Neural crest cell (in vitro differentiated cells): Measurements from ENCODE around the gene SETBP1. TPM values are rescaled to one million over a fixed set of nuclear protein-coding genes. Genes with fewer than 3 reads are reported as not detected.
A peak's percentile ranks its signal among the peaks of the same experiment; 100 is the strongest.
"Not testable (repeated sequence)": the region's sequence is repeated elsewhere in the genome, so short reads cannot be mapped to it uniquely, and the experiment has no call there.

Experiments used
- DNase-seq: peaks from one replicate; pipeline ENCODE4 v3.0.0; 2021; ENCODE audit warnings: low read depth, mixed read lengths, low spot score
- H3K27ac Mint-ChIP-seq: one replicate; pipeline ENCODE4 v1.8.0; 2021; ENCODE audit warnings: mild to moderate bottlenecking, mixed read lengths; ENCODE audit not compliant: unreplicated experiment
- H3K27me3 Mint-ChIP-seq: 2 replicates; pipeline ENCODE4 v1.8.0; 2021; ENCODE audit warnings: low read depth, mild to moderate bottlenecking, mixed read lengths
- H3K36me3 Mint-ChIP-seq: 2 replicates; pipeline ENCODE4 v1.8.0; 2021; ENCODE audit warnings: low read depth, mild to moderate bottlenecking, mixed read lengths
- H3K4me1 Mint-ChIP-seq: 2 replicates; pipeline ENCODE4 v1.8.0; 2021; ENCODE audit warnings: mixed read lengths
- H3K4me3 Mint-ChIP-seq: one replicate; pipeline ENCODE4 v1.8.0; 2021; ENCODE audit warnings: mild to moderate bottlenecking, mixed read lengths
- H3K9me3 Mint-ChIP-seq: 2 replicates; pipeline ENCODE4 v1.8.0; 2021; ENCODE audit warnings: mixed read lengths
- CTCF ChIP-seq: fragments of 200-600 bp; sonication (generic); conservative IDR thresholded peaks from 2 replicates; pipeline ENCODE4 v1.5.0; 2021; ENCODE audit warnings: antibody characterized with exemption, mild to moderate bottlenecking
- total RNA-seq: library from RNA; stranded (reverse); gene quantifications from 2 replicates; pipeline ENCODE4 v1.2.1, GENCODE V29; 2021

The SETBP1 gene
- total RNA-seq, 1 donor from 2014 or later, result 38.9 TPM

GRCh38 chr18:44719519-44720060 is 38.9 kb downstream of the SETBP1 start:
- H3K27me3 Mint-ChIP-seq, result no peaks in the 10 kb centered on the region
- peaks cover 77% of the 10 kb centered on the region for H3K4me1 Mint-ChIP-seq
- no peak overlapping the region for H3K4me3 Mint-ChIP-seq
- peak overlapping the region; percentile 45 for H3K27ac Mint-ChIP-seq
- H3K9me3 Mint-ChIP-seq, result peaks cover 2% of the 10 kb centered on the region
- H3K36me3 Mint-ChIP-seq, result peaks cover 2% of the 10 kb centered on the region
- DNase-seq, result no peak
- no peak for TF ChIP-seq CTCF

DNA sequence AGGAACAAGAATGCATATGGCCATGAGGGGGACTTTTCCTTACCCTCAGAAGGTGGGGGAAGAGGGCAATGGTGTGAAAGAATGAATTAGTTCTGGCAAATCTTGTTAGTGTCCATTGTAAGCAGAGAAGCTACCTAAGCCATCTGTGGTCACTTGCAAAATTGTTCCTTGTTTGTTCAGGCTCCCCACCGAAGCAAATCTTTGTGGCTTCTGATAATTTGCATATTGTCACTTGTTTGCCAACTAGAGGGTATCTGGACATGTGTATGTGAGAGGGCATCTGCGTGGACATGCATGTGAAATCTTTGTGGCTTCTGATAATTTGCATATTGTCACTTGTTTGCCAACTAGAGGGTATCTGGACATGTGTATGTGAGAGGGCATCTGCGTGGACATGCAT is 41.1 kb downstream of the SETBP1 start:
- not testable (repeated sequence) for H3K4me3 Mint-ChIP-seq, H3K27me3 Mint-ChIP-seq, DNase-seq, H3K36me3 Mint-ChIP-seq, H3K9me3 Mint-ChIP-seq, H3K27ac Mint-ChIP-seq
- H3K4me1 Mint-ChIP-seq, result peaks cover 79% of the 10 kb centered on the region

DNA sequence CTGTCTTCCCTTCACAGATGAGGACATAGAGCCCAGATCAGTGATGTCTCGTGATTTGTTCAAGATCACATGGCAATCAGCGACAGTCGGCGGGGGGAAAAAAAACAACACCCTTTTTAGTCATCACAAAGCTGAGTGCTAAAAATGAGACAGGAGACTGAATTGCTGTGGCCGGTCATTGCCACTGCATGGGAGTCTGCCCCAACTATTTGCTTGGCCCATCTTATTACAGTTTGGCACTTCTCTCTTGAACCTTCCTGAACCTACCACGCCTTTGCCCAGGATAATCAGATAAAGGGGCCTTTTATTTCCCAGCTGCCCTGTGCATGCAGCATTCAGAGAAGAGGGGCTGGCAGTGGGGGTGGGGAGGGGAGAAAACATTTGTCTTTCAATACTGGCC is 42.7 kb downstream of the SETBP1 start:
- Mint-ChIP-seq H3K27ac (peak overlapping the region; percentile 74), H3K27me3 (no peaks in the 10 kb centered on the region), H3K9me3 (peaks cover 2% of the 10 kb centered on the region), H3K4me3 (peak overlapping the region; percentile 49), H3K4me1 (peaks cover 86% of the 10 kb centered on the region), H3K36me3 (peaks cover 2% of the 10 kb centered on the region)
- DNase-seq, result no peak
- TF ChIP-seq CTCF, result no peak

- TF ChIP-seq CTCF, result no peak
- peaks cover 2% of the 10 kb centered on the region for H3K36me3 Mint-ChIP-seq
- no peak for DNase-seq
- H3K9me3 Mint-ChIP-seq, result peaks cover 2% of the 10 kb centered on the region
- H3K4me1 Mint-ChIP-seq, result peaks cover 88% of the 10 kb centered on the region
- peak overlapping the region; percentile 49 for H3K4me3 Mint-ChIP-seq
- H3K27me3 Mint-ChIP-seq, result no peaks in the 10 kb centered on the region
- peak overlapping the region; percentile 74 for H3K27ac Mint-ChIP-seq
Observed at GRCh38 chr18:44724105-44724778, 43.6 kb downstream of the SETBP1 start.

DNA sequence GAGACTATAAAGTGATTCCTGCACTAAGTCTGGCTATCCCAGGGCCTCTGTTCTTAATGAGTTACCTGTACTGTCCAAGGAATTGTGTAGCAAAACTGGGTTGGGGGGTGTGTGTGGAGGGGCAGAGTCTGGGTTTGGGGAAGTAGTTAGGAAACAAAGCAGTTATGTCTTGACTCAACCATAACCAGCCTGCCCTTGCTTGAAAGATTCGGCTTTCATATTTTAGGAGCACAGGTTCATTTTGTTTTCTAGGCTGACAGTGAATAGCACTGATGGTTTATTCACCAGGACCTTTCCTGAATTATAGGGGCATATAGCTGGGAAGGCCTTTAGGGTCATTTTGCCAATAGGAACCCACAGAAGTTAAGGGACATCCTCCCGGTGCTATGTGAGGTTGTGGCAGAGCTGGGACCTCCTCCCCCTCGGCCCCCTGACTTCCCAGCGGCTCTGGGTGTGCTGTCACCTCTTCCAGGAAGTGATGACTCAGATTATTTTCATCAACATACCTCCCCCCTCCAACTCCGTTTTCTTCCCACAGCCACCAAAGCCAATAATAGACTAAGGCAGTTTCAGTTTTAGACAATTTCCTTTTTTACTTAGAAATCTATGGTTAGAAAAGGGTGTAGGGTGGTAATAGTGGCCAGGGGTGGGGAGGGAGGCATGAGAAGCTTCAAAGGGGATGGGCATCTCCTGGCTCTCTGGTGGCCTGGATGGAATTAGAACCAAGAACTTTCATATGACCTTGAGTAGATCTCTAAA is 44.8 kb downstream of the SETBP1 start:
- H3K27ac Mint-ChIP-seq, result no peak overlapping the region
- peak overlapping the region; percentile 49 for H3K4me3 Mint-ChIP-seq
- peaks cover under 1% of the 10 kb centered on the region for H3K36me3 Mint-ChIP-seq
- no peaks in the 10 kb centered on the region for H3K27me3 Mint-ChIP-seq
- no peaks in the 10 kb centered on the region for H3K9me3 Mint-ChIP-seq
- no peak for TF ChIP-seq CTCF
- H3K4me1 Mint-ChIP-seq, result peaks cover 88% of the 10 kb centered on the region
- DNase-seq, result no peak

DNA sequence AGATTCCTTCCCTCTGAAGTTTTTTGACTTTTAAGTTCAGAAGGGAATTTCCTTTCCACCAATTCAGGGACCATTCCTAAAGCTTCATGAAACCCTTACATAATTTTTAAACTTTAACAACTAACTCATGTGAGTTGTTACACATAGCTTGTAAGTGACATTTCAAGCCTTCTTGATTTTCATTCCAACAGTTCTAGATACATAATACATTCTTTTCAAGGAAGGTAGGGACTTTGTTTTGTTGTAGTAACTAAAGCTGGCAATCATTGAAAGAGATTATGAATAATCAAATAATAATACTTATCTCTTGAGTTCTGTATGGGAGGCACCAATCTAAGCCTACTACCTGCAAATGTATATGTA is 45.4 kb downstream of the SETBP1 start:
- H3K4me1 Mint-ChIP-seq, result peaks cover 93% of the 10 kb centered on the region
- H3K36me3 Mint-ChIP-seq, result no peaks in the 10 kb centered on the region
- DNase-seq, result no peak
- TF ChIP-seq CTCF, result no peak
- no peak overlapping the region for H3K4me3 Mint-ChIP-seq
- no peak overlapping the region for H3K27ac Mint-ChIP-seq
- no peaks in the 10 kb centered on the region for H3K9me3 Mint-ChIP-seq
- H3K27me3 Mint-ChIP-seq, result no peaks in the 10 kb centered on the region
